ENCODE measurements around the gene FAM241A.
"Not testable (repeated sequence)": the region's sequence is repeated elsewhere in the genome, so short reads cannot be mapped to it uniquely, and the experiment has no call there.

Gene FAM241A

DNA sequence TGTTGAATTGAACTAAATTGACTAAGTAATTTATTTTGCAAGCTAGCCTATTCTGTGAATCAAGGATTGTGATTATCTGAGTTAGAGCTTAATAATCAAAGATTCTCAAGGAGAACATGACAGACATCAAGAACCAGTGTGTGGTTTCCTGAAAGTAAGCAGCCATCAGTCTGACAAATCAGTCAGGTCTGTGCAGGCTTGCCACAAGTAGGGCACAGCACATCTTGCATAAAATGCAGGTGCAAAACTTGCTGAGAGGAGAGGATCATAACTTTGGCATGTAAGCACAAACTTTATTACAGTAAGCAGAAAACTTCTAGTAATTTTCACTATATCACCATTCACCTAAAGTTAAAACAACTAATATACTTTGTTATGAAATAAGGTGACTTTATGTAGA, 22.5 kb downstream of the FAM241A start:
- in situ Hi-C loops (cut with HindIII; ENCODE audit: low pct_ligation_motif_present, low pct_unique_long_range_greater_than_20kb, low sequenced_read_pairs), result no loop called here

DNA sequence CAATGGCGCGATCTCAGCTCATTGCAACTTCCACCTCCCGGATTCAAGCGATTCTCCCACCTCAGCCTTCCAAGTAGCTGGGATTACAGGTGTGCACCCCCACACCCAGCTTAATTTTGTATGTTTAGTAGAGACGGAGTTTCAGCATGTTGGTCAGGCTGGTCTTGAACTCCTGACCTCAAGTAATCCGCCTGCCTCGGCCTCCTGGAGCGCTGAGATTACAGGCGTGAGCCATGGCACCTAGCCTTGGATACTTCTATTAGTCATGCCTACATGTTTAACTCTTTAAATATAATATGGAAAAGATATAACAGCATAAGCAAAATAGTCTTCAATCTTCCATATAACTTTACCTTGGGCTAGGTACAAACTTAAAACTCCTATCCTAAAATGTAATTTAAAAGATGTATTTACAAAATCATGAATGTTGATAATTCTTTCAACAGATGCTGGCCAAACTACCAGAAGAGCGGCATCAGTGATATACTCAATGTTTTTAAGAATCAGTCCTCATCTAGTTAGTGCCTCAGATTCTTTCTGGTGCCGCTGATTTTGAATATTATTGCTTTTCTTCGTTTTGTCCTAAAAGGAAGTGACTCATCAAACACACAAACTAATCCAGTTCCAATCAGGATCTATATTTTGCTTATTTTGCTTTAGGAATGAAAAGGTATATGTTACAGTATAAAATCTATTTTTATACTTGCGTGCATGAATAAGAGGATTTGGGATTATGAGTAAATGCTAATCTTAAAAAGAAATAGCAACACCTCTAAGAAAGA, 23.7 kb downstream of the FAM241A start:
- no peak for DNase-seq
- in situ Hi-C loops (cut with HindIII; ENCODE audit: low pct_ligation_motif_present, low pct_unique_long_range_greater_than_20kb, low sequenced_read_pairs), result no loop called here

More for the DNA sequence above, 22.5 kb downstream of the FAM241A start:
- no peak for DNase-seq

DNA sequence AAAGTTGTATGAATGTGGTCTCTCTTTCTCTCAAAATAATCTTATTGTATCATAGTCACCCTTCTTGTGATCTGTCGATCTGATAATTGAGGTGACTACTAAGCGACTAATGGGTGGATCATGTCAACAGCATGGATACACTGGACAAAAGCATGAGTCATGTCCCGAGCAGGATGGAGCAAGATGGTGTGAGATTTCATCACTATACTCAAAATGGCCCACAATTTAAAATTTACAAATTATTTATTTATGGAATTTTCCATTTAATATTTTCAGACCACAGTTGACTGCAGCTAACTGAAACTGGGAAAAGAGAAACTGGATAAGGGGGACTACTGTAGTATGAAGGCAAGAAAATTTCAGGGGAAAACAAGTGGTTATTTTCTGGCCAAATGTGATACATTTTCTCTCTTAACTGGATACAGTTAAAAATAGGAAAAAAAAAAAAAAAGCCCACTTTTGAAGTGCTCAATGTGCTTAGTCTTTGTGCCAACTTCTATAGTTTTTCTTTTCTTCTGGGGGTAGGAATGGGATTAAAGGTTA, 25.3 kb downstream of the FAM241A start:
- DNase-seq, result peak; percentile 69
- in situ Hi-C loops (cut with HindIII; ENCODE audit: low pct_ligation_motif_present, low pct_unique_long_range_greater_than_20kb, low sequenced_read_pairs), result no loop called here

DNA sequence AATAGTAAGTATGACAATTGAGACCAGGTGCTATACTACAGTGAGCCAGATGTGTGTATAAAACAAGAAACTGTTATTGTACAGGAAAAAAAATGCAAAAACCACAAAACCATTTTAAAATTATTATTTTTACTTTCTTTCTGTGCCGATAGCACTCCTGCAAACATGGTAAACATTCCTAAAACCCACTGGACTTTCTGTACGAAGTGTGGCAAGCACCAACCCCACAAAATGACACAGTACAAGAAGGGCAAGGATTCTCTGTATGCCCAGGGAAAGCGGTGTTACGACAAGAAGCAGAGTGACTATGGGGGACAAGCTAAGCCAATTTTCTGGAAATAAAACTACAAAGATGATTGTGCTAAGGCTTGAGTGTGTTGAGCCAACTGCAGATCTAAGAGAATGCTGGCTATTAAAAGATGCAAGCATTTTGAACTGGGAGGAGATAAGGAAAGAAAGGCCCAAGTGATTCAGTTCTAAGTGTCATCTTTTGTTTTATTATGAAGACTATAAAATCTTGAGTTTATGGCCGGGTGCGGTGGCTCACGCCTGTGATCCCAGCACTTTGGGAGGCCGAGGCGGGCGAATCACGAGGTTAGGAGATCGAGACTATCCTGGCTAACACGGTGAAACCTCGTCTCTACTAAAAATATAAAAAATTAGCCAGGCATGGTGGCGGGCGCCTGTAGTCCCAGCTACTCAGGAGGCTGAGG, 26.0 kb downstream of the FAM241A start:
- in situ Hi-C loops (cut with HindIII; ENCODE audit: low pct_ligation_motif_present, low pct_unique_long_range_greater_than_20kb, low sequenced_read_pairs); DNase-seq: not testable (repeated sequence)

DNA sequence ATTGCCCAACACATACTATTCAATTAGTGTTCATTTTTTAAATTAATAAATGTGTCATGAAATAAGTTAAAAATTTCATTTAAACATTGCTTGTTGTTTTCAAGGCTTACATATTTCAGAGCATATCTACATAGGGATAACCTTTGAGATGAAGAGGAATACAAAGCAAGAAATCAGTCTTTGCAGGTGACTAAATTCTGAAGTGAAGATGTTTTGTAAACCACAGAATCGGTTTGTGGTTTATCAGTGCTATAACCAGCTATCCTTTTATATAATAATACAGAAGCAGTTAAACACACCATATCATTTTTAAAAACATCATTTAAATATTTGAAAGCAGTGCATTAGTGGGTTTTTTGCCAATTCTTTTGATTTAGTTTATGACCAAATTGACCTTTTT, 26.9 kb downstream of the FAM241A start:
- no peak for DNase-seq
- in situ Hi-C loops (cut with HindIII; ENCODE audit: low pct_ligation_motif_present, low pct_unique_long_range_greater_than_20kb, low sequenced_read_pairs), result no loop called here

DNA sequence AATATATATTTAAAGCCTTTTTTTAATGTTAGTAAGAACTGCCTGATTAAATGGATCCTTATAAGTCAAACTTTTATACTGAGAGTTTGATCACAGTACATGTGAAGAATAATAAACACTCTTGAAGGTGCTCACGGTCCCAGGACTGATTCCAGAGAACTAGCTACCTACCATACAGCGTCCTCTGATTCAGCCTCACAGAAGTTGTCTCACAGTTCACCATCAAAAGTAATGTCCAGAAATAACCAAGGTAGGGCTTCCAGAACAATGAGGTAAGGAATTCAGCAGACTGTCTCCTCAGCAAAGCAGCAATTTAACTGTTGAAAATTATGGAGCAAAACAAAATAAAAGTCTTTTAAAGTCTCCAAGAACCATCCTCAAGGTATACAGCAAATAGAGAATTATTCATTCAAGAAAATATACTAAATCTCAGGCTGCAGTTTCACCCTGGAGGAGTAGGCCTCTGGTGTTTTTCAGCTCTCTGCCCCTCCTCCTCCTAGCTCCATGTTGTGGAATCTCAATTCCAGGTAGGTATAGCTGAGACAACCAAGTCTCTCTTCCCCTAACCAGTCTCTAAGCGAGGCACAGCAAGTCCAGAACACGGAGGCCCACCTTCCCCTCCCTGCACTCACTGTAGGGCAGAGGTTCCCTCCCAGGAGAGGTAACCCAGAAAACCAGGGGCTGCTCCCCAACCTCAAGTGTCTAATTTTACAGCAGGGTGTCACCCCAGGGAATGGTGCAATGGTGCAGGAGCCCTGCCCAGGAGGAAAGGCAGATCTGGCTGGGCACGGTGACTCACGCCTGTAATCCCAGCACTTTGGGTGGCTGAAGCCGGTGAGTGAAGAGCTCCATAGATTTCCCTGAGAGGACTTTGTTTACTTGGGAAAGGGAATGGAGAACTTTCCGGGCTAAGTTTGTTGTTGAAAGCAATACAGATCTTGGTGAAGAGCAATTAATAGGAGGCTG, 28.6 kb downstream of the FAM241A start:
- DNase-seq, result no peak
- in situ Hi-C loops (cut with HindIII; ENCODE audit: low pct_ligation_motif_present, low pct_unique_long_range_greater_than_20kb, low sequenced_read_pairs), result no loop called here

DNA sequence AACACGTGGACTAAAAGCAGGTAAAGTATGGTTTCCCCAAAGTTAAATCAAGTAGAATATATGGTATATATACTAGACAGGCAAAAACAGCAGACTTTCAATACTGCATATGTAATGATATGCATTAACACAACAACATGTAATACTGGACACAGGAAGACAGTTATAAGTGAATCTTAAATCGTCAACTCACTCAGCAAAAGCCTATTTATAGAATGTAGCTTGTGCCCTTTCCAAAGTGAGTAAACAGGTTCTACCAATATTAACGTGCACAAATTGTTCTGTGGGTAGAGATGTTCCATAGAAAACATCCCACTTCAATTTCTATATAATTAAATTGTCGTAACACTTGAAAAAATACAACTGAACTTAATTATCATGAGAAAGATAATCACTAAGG, 30.6 kb downstream of the FAM241A start:
- in situ Hi-C loops (cut with HindIII; ENCODE audit: low pct_ligation_motif_present, low pct_unique_long_range_greater_than_20kb, low sequenced_read_pairs), result no loop called here
- DNase-seq, result no peak

DNA sequence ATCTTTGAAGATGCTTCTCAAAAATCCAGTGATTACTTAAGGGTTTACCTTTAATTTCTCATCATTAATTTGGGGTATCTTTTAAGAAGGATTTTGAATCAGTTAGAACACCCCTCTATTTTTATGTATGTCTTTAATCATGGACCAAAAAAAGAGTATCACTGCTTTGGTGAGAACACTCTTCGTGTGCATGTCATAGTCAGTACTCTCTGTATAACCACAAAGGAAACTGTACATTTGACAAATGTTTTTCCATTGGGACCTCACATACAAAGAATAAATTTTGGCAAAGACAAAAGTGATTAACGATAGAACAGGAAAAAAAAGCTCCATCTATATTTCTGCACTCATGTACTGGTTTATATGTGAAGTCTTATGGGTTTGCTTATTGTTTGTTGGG, 31.3 kb downstream of the FAM241A start:
- no peak for DNase-seq
- in situ Hi-C loops (cut with HindIII; ENCODE audit: low pct_ligation_motif_present, low pct_unique_long_range_greater_than_20kb, low sequenced_read_pairs), result no loop called here

DNA sequence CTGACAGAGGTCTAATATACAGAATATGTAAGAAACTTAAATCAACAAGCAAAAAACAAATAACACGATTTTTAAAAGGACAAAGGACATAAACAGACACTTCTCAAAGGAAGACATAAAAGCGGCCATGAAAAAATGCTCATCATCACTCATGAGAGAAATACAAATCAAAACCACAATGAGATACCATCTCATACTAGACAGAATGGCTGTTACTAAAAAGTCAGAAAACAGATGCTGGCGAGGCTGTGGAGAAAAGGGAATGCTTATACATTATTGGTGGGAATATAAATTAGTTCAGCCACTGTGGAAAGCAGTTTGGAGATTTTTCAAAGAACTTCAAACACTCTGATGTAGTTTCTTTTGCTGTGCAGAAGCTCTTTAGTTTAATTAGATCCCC, 33.5 kb downstream of the FAM241A start:
- in situ Hi-C loops (cut with HindIII; ENCODE audit: low pct_ligation_motif_present, low pct_unique_long_range_greater_than_20kb, low sequenced_read_pairs); DNase-seq: not testable (repeated sequence)

DNA sequence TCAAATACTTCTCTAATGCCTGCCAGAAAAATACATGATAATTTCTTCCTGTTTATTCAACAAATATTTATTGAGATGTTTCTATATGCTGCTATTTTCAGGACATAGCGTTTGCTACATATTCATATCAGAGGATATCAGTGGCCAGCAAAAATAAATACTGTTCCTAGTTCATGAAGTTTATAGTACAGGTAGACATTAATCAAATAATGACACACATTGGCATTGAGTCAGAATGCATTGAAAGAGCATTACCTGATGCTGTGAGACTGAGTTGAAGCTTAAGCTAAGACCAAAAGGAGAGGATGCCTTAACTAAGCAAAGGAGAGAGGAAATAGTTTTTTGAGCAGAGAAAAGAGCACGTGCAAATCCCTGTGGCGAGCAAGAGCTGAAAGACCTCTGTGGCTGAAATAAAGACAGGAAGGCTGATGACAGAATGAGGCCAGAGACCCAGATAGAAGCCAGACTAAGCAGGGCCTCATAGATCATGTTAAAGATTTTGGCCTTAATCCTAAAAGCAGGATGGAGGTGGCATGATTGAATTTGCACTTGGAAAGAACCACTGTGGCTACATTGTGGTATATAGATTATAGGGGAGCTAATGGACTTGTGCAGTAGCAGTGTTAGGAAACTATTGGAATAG, 36.2 kb downstream of the FAM241A start:
- DNase-seq, result no peak
- in situ Hi-C loops (cut with HindIII; ENCODE audit: low pct_ligation_motif_present, low pct_unique_long_range_greater_than_20kb, low sequenced_read_pairs), result no loop called here

DNA sequence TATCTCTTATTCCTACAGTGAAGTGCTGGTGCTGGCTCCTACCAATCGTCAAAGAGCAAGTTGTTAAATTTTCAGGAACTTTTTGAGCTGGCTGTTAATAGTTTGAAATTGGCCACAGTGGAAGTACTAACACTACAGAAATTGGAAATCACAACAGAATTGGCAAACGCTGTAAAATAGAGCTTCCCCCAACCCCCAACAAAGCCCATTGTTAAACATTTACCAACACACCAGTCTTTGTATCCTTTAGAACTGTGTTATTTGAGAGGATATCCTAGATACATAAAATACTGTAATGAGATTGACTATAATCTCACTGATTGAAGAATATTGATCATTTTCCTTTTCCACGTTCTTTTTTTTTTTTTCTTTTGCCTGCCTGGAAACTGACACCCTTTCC, 37.4 kb downstream of the FAM241A start:
- in situ Hi-C loops (cut with HindIII; ENCODE audit: low pct_ligation_motif_present, low pct_unique_long_range_greater_than_20kb, low sequenced_read_pairs), result no loop called here
- DNase-seq, result no peak

DNA sequence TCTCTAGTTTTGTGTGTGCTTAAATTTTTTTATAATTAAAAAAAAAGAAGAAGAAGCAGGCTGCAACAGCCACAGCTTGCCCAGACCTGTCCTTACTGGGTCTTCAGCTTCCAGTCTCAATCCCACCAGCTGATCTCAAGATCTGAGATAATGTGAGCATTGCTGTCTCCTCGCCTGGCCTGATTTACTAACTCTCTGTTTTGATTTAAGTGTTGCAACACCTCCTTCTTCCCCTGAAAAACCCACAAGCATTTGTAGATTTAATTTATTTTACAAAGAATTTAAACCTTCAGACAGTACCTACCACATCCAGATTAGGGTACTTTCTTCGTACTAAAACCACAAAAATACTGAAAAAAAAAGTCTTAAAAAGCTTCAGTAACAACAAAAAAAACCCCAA, 38.0 kb downstream of the FAM241A start:
- no peak for DNase-seq
- in situ Hi-C loops (cut with HindIII; ENCODE audit: low pct_ligation_motif_present, low pct_unique_long_range_greater_than_20kb, low sequenced_read_pairs), result no loop called here

DNA sequence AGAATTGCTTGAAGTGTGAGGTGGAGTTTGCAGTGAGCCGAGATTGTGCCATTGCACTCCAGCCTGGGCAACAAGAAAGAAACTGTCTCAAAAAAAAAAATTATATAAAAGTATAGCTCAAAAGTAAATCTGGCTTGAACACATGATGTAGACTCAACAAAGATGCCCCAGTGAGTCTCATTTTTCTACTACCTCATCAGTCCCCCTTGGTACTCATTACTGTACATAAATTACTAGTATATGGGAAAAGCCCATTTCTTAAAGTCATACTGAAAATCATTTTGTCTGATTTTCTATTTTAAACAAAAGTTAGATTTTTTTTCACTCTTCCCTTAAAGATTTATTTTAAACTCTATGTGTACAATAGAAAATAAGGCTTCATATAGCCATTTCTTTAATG, 39.2 kb downstream of the FAM241A start:
- in situ Hi-C loops (cut with HindIII; ENCODE audit: low pct_ligation_motif_present, low pct_unique_long_range_greater_than_20kb, low sequenced_read_pairs), result no loop called here
- no peak for DNase-seq

DNA sequence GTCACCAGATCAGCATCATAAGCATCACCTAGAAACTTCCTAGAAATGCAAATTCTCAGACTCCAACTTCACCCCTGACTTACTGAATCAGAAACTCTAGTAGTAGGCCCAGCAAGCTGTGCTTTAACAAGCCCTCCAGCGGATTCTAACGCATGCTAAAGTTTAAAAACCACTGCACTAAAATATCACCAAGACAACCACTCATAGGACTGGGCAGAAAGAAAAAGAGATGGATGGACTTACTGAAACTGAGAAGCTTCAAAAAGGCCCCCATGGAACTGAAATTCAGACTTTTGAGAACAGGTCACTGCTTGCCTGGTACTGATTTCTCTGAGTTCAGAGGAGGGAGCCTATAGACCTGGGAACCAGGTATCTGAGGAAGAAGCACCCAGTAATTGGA, 40.1 kb downstream of the FAM241A start:
- DNase-seq, result no peak
- in situ Hi-C loops (cut with HindIII; ENCODE audit: low pct_ligation_motif_present, low pct_unique_long_range_greater_than_20kb, low sequenced_read_pairs), result no loop called here

DNA sequence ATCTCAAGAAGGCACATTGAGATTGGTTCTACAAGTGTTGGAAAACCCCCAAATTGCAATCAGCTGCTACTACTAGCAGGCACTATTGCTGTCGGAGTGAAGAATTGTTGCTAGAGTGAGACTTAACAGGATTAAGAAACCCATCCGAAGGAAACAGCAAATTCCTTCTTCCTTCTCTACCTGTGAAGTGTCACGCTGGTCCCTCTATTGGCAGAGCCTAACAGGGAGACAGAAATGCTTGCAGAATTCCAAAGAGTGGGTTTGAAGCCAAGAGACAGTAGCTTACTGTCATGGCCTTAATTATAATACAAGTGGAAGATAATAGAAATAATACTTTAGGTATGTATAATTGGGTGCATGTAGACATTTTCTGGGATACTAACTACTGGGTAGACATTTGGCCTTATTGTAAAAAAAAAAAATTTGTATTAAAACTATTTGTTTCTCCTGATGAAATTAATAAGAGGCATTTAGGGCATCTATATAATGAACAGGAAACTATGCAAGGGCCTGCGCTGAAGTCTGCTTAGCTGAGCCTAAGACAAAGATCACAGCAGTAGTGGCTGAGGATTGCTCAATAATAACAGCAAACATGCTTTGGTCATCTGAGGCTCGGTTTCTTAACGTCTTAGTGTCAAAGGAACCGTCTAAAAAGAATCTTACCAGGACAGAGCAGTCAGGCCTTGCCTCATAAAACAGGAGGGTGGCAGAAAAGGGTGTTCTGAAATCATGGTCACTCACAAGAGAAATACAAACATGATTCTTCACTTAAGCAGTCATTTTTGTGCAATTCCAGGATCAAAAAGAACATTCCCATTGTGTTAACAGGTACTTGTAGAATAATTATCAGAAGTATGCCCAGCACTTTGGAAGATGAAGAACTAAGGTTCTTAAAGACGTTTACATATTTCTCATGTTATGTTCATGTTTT, 40.8 kb downstream of the FAM241A start:
- no peak for DNase-seq
- in situ Hi-C loops (cut with HindIII; ENCODE audit: low pct_ligation_motif_present, low pct_unique_long_range_greater_than_20kb, low sequenced_read_pairs), result no loop called here

DNA sequence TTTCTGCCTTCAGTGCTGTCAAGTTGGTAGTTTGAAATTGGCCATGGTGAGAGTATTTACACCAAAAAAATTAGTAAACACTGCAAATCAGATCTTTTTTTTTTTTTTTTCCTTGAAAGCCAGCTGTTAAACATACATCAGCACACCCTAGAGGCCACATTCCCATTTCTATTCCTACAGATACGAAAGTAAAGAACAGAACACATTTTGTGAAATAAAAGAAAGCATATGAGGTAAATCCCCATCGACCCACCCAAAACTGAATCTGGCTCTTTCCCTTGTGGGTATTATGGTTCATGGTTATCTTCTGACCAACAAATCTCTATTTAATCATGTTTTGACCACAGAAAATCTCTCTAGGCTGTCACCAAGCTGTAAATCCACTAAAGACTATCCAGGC, 44.5 kb downstream of the FAM241A start:
- DNase-seq, result no peak
- in situ Hi-C loops (cut with HindIII; ENCODE audit: low pct_ligation_motif_present, low pct_unique_long_range_greater_than_20kb, low sequenced_read_pairs), result no loop called here

DNA sequence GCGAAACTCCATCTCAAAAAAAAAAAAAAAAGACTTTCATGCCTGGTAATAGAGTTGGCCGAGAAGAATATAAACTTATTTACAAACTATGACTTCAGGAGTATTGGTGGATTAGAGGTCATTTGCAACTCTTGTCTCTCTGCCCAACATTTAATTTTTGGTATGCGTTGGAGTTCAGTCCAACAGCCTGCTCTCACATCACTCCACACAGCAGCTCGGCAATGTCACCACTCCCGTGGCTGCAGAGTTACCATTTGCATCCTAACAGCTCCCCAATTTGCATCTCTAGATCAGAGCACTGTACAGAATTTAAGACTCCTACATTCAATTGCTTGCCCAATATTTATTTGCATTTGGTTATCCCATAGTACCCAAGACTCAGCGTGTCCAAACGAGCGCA, 45.4 kb downstream of the FAM241A start:
- DNase-seq, result no peak
- in situ Hi-C loops (cut with HindIII; ENCODE audit: low pct_ligation_motif_present, low pct_unique_long_range_greater_than_20kb, low sequenced_read_pairs), result no loop called here

All from ACHN (cell line).